ENCODE data around the gene ZNRF4.

ZNRF4 gene

DNA sequence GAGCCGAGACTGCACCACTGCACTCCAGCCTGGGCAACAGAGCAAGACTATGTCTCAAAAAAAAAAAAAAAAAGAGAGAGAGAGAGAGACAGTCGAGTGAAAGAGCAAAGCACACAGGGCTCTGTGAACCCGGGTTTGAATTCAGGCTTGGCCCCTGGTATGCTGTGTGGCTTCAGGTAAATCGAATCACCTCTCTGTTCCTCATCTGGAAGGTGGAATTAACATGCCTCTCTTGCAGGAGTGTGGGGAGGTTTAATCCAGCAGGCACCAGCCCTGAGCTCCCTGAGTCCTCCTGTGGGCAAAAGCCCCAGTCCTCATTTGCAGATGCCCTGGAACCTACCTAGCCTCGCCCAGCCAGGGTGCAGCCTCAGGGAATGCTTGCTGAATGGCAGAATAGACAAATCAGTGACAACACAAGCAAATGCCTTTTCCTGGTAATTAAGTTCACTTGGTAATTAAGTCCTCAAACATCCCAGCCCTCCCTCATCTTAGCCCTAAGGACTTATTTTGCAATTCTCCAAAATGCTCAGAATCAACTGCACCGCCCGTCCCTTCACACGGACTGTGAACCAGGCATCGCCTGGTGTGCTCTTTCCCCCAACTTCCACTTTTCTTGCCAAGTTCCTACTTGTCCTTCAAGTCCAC is 4.6 kb upstream of the ZNRF4 start:
- H3K4me3 ChIP-seq (ENCODE audit: low read depth, low read length): no peak overlapping the region
- no peak for DNase-seq (ENCODE audit: low read depth)
- TF ChIP-seq, protein P1, sequence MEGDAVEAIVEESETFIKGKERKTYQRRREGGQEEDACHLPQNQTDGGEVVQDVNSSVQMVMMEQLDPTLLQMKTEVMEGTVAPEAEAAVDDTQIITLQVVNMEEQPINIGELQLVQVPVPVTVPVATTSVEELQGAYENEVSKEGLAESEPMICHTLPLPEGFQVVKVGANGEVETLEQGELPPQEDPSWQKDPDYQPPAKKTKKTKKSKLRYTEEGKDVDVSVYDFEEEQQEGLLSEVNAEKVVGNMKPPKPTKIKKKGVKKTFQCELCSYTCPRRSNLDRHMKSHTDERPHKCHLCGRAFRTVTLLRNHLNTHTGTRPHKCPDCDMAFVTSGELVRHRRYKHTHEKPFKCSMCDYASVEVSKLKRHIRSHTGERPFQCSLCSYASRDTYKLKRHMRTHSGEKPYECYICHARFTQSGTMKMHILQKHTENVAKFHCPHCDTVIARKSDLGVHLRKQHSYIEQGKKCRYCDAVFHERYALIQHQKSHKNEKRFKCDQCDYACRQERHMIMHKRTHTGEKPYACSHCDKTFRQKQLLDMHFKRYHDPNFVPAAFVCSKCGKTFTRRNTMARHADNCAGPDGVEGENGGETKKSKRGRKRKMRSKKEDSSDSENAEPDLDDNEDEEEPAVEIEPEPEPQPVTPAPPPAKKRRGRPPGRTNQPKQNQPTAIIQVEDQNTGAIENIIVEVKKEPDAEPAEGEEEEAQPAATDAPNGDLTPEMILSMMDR (IDR thresholded peaks at IDR 0.05; ENCODE audit: insufficient read depth, low read depth, low read length, missing control alignments): no peak

DNA sequence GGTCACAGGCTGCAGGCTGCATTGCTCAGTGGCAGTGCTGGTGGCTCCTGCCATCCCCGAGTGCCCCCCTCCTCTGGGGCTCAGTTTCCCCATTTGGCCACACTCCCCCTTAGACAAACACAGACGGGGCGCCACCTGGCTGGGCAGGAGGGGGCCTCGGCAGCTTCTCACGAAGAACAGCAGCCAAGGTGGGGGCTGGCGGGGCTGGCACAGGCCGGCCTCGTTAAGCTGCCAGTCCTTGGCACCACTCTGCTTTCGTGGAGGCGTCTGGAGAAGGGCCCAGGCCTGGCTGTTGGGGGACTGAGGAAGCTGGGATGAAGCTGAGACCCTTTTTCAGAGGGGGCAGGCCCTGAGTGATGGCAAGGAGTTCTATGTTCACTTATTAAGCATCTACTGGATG is 3.7 kb upstream of the ZNRF4 start:
- H3K4me3 ChIP-seq (ENCODE audit: low read depth, low read length): no peak overlapping the region
- TF ChIP-seq, protein P1 (IDR thresholded peaks at IDR 0.05; ENCODE audit: insufficient read depth, low read depth, low read length, missing control alignments): no peak
- no peak for DNase-seq (ENCODE audit: low read depth)

DNA sequence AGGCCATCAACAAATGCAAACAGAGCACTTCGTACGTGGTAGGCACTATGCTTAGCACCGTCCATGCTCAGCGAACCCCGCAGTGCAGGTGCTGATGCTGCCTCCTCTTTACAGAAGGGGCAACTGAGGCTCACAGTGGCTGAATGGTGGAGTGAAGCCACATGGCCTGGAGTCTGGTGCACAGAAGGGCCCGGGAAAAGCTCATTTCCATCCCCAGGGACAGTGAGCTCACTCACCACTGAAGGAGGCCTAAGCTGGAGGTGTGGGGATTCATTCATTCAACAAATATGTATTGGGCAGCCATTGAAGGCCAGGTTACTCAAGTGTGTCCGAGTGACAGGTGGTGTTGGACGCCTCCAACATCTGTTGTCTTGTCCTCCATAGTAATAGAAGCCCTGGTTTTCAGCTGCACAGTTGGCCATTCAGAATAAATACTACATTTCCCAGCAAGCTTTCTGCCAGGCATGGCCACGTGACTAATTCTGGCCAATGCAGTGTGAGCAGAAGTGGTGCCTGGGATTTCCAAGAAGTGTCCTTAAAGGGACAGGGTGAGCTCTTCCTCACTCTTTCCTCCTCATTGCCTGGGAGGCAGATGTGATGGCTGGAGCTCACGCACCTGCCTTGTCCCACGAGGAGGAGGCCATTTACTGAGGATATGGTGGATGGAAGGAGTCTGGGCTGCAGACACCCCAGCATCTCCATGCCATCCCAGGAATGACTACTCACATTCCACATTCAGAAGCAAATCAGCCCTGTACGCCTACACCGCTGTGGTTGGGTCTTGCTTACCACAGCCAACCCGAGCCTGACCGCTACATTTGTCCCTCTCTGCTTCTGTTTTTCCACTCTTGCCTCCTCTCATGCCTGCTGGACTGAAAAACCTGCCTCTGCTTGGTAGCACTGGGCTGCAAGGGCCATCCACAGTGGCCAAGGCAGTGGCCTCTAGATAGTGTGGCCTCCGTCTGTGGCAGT is 2.3 kb upstream of the ZNRF4 start:
- TF ChIP-seq, protein P1 (IDR thresholded peaks at IDR 0.05; ENCODE audit: insufficient read depth, low read depth, low read length, missing control alignments): no peak
- DNase-seq (ENCODE audit: low read depth): peak; percentile 18
- H3K4me3 ChIP-seq (ENCODE audit: low read depth, low read length): no peak overlapping the region

DNA sequence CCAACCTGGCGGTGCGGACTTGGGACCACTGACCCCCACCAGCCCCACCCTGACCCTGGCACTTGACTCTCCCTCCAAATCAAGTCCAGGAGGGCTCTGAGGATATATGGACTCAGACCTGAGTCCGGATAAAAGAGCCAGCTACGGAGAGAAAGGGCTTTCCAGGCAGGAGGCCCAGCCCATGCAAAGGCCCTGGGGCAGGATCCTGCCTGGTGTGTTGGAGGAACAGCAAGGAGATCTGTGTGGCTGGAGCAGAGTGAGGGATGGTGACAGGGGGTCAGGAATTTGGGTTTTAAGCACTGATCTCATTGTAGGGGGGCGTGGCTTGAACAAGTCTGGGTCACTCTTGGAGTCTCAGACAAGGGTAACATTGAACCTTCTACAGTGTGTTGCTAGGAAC is 474 bp upstream of the ZNRF4 start:
- no peak overlapping the region for H3K4me3 ChIP-seq (ENCODE audit: low read depth, low read length)
- TF ChIP-seq, protein P1 (IDR thresholded peaks at IDR 0.05; ENCODE audit: insufficient read depth, low read depth, low read length, missing control alignments): no peak
- DNase-seq (ENCODE audit: low read depth): no peak

DNA sequence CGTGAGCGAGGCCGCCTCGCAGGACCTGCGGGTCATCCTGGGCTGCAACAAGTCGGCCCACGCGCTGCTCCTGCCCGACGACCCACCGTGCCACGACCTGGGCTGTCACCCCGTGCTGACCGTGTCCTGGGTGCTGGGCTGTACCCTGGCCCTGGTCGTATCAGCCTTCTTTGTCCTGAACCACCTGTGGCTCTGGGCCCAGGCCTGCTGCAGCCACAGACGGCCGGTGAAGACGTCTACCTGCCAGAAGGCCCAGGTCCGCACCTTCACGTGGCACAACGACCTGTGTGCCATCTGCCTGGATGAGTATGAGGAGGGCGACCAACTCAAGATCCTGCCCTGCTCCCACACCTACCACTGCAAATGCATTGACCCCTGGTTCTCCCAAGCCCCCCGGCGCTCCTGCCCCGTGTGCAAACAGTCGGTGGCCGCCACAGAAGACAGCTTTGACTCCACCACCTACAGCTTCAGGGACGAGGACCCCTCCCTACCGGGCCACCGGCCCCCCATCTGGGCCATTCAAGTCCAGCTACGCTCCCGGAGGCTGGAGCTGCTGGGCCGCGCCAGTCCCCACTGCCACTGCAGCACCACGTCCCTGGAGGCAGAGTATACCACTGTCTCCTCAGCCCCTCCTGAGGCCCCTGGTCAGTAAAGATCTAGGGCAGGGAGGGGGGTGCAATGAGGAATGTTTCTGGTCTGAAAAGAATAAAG is 1.1 kb downstream of the ZNRF4 start:
- no peak overlapping the region for H3K4me3 ChIP-seq (ENCODE audit: low read depth, low read length)
- DNase-seq (ENCODE audit: low read depth): no peak
- TF ChIP-seq, protein P1 (IDR thresholded peaks at IDR 0.05; ENCODE audit: insufficient read depth, low read depth, low read length, missing control alignments): no peak

DNA sequence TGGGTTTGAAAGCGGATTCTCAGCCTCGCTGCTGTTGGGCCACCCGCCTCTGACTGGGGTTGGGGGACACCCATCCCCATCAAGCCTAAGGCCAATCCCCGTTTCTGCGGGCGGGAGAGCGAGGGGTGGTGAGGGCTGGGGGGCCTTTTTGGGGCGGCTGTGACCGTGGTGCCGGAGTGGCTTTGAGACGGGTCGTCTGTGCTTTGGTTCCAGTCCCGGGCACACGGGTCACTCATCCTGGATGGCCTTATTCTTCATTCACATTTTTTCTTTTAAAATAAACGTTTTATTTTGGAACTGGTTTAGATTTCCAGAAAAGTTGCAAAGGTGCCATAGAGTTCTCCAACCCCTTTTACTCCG is 1.6 kb downstream of the ZNRF4 start:
- DNase-seq (ENCODE audit: low read depth): no peak
- TF ChIP-seq, protein P1 (IDR thresholded peaks at IDR 0.05; ENCODE audit: insufficient read depth, low read depth, low read length, missing control alignments): no peak
- H3K4me3 ChIP-seq (ENCODE audit: low read depth, low read length): no peak overlapping the region
